PC-9 (cell line): ENCODE data around the gene DACT2. TPM values are rescaled to one million over a fixed set of nuclear protein-coding genes. Genes with fewer than 3 reads are reported as not detected.
A peak's percentile ranks its signal among the peaks of the same experiment; 100 is the strongest.

Experiments used
- BruUV-seq: library from RNA; stranded (reverse); fragments of 400-500 nt; replicated peaks from 2 replicates; lab custom pipeline; 2021; lab: Mats Ljungman, UMichigan
- CTCF ChIA-PET: fragments of 300-600 bp; sonication (Branson Sonifier 250); formaldehyde crosslinking; loops from one replicate; lab custom pipeline; 2022; ENCODE audit warnings: antibody characterized with exemption; lab: Charles Lee
- POLR2A ChIA-PET: fragments of 300-600 bp; sonication (Branson Sonifier 250); formaldehyde crosslinking; loops from one replicate; lab custom pipeline; 2022; ENCODE audit warnings: antibody characterized with exemption; ENCODE audit not compliant: unreplicated experiment; lab: Charles Lee
- DNase-seq, 2 experiments: peaks; one replicate each; pipeline versions ENCODE4 v3.0.0 to v3.0.0-alpha.2; 2015 to 2022; ENCODE audit warnings: mixed read lengths in 1 of 2
- H2AFZ ChIP-seq: fragments of 200-600 bp; sonication (generic); 2 replicates; pipeline ENCODE4 v1.8.1; 2017; ENCODE audit warnings: antibody characterized with exemption
- H3F3A ChIP-seq: fragments of 200-600 bp; sonication (generic); 2 replicates; pipeline ENCODE4 v1.8.1; 2017; ENCODE audit warnings: antibody characterized with exemption, mild to moderate bottlenecking, low read depth; ENCODE audit not compliant: insufficient read depth
- H3K27ac ChIP-seq: fragments of 200-600 bp; sonication (generic); 2 replicates; pipeline ENCODE4 v1.6.1; 2016; ENCODE audit warnings: mixed run types
- H3K27me3 ChIP-seq: fragments of 200-600 bp; sonication (generic); 2 replicates; pipeline ENCODE4 v1.6.1; 2016; ENCODE audit warnings: low read depth, mixed run types; ENCODE audit not compliant: insufficient read depth
- H3K36me3 ChIP-seq: fragments of 200-600 bp; sonication (generic); 2 replicates; pipeline ENCODE4 v1.6.1; 2016; ENCODE audit warnings: low read depth, mixed run types
- H3K4me1 ChIP-seq: fragments of 200-600 bp; sonication (generic); replicated peaks from 2 replicates; pipeline ENCODE4 v1.6.1; 2016; ENCODE audit warnings: mixed run types; ENCODE audit not compliant: insufficient read depth
- H3K4me2 ChIP-seq: fragments of 200-600 bp; sonication (generic); 2 replicates; pipeline ENCODE4 v1.6.1; 2017; ENCODE audit warnings: mixed run types
- H3K4me3 ChIP-seq: fragments of 200-600 bp; sonication (generic); 2 replicates; pipeline ENCODE4 v1.6.1; 2016; ENCODE audit warnings: mixed run types
- H3K79me2 ChIP-seq: fragments of 200-600 bp; sonication (generic); 2 replicates; pipeline ENCODE4 v1.6.1; 2017; ENCODE audit warnings: low read depth, mixed run types
- H3K9me2 ChIP-seq: fragments of 200-600 bp; sonication (generic); 2 replicates; pipeline ENCODE4 v1.8.1; 2017; ENCODE audit warnings: mild to moderate bottlenecking; ENCODE audit not compliant: insufficient read depth
- H3K9me3 ChIP-seq: fragments of 200-600 bp; sonication (generic); 2 replicates; pipeline ENCODE4 v1.8.1; 2016; ENCODE audit warnings: low read depth; ENCODE audit not compliant: insufficient read depth
- H4K20me1 ChIP-seq: fragments of 200-600 bp; sonication (generic); 2 replicates; pipeline ENCODE4 v1.8.1; 2017; ENCODE audit not compliant: insufficient read depth
- CTCF ChIP-seq: fragments of 200-600 bp; sonication (generic); conservative IDR thresholded peaks from 2 replicates; pipeline ENCODE4 v1.6.1; 2017; ENCODE audit warnings: mixed run types, antibody characterized with exemption, mild to moderate bottlenecking, moderate library complexity
- EZH2 ChIP-seq: fragments of 200-600 bp; sonication (generic); IDR thresholded peaks from 2 replicates; pipeline ENCODE4 v1.8.0; 2017; ENCODE audit warnings: antibody characterized with exemption, low read depth
- intact Hi-C: fragments of 100-400 bp; cut with micrococcal nuclease; formaldehyde crosslinking; loops from one replicate; pipeline ENCODE4 v1.10.0; 2022; ENCODE audit not compliant: unreplicated experiment
- total RNA-seq: library from RNA; stranded (reverse); gene quantifications from 2 replicates; pipeline ENCODE4 v1.2.3, GENCODE V29; 2021

The DACT2 gene
- total RNA-seq, 1 experiment from 2014 or later, result not detected

GRCh38 chr6:168275168-168275567 lies 44.4 kb downstream of the DACT2 start:
- Histone ChIP-seq H3K27ac (no peak overlapping the region), H3F3A (no peaks in the 10 kb centered on the region), H4K20me1 (no peaks in the 10 kb centered on the region), H3K4me3 (no peak overlapping the region), H3K36me3 (no peaks in the 10 kb centered on the region), H2AFZ (no peak overlapping the region), H3K27me3 (peaks cover 97% of the 10 kb centered on the region), H3K79me2 (no peaks in the 10 kb centered on the region), H3K4me2 (no peak overlapping the region), H3K4me1 (no peaks in the 10 kb centered on the region), H3K9me2 (no peaks in the 10 kb centered on the region), H3K9me3 (no peaks in the 10 kb centered on the region)
- no peak for DNase-seq
- TF ChIP-seq EZH2, result no peak
- no peak for TF ChIP-seq CTCF
- BruUV-seq, result no TSS peak
- intact Hi-C loops, result no loop called here
- POLR2A ChIA-PET, result no interaction called here
- CTCF ChIA-PET, result no interaction called here

GRCh38 chr6:168274037-168274952 lies 45.3 kb downstream of the DACT2 start:
- Histone ChIP-seq H3K27ac (no peak overlapping the region), H3K27me3 (peaks cover 93% of the 10 kb centered on the region), H4K20me1 (no peaks in the 10 kb centered on the region), H3K9me2 (no peaks in the 10 kb centered on the region), H2AFZ (no peak overlapping the region), H3K4me2 (no peak overlapping the region), H3K79me2 (no peaks in the 10 kb centered on the region), H3K36me3 (no peaks in the 10 kb centered on the region), H3K4me1 (no peaks in the 10 kb centered on the region), H3F3A (no peaks in the 10 kb centered on the region), H3K4me3 (no peak overlapping the region), H3K9me3 (no peaks in the 10 kb centered on the region)
- ChIA-PET POLR2A (no interaction called here), CTCF (no interaction called here)
- DNase-seq, result no peak
- BruUV-seq, result no TSS peak
- TF ChIP-seq EZH2 (no peak), CTCF (no peak)
- intact Hi-C loops, result no loop called here

GRCh38 chr6:168273441-168274036 lies 46.0 kb downstream of the DACT2 start:
- H2AFZ ChIP-seq, result no peak overlapping the region
- ChIA-PET CTCF (no interaction called here), POLR2A (no interaction called here)
- DNase-seq, result no peak
- H3K4me3 ChIP-seq, result no peak overlapping the region
- H3K36me3 ChIP-seq, result no peaks in the 10 kb centered on the region
- TF ChIP-seq CTCF, result no peak
- 0 out of 2 replicates have a peak, but pooled peaks have one; percentile 42 for TF ChIP-seq EZH2
- H4K20me1 ChIP-seq, result no peaks in the 10 kb centered on the region
- intact Hi-C loops, result no loop called here
- H3K9me3 ChIP-seq, result no peaks in the 10 kb centered on the region
- no peaks in the 10 kb centered on the region for H3K9me2 ChIP-seq
- no peak overlapping the region for H3K27ac ChIP-seq
- H3K4me1 ChIP-seq, result no peaks in the 10 kb centered on the region
- no peaks in the 10 kb centered on the region for H3F3A ChIP-seq
- no peaks in the 10 kb centered on the region for H3K79me2 ChIP-seq
- peaks cover 90% of the 10 kb centered on the region for H3K27me3 ChIP-seq
- H3K4me2 ChIP-seq, result no peak overlapping the region
- no TSS peak for BruUV-seq
